Activated CD8-positive, alpha-beta memory T cell treated with anti-CD3 and anti-CD28 coated beads, Interleukin-2, amount 50 U/mL, for 1 hour (primary cell): Measurements from ENCODE around the gene PLA2G4F.
"Not testable (repeated sequence)": the region's sequence is repeated elsewhere in the genome, so short reads cannot be mapped to it uniquely, and the experiment has no call there.

Experiments
- DNase-seq: peaks from one replicate; pipeline ENCODE4 v3.0.0-alpha.2; 2020; ENCODE audit errors: extremely low read depth

Gene PLA2G4F

GRCh38 chr15:42100021-42100800 lies 56.2 kb downstream of the PLA2G4F start:
- DNase-seq: no peak

GRCh38 chr15:42097018-42097417 lies 59.4 kb downstream of the PLA2G4F start:
- DNase-seq: no peak

GRCh38 chr15:42094512-42094963 lies 61.9 kb downstream of the PLA2G4F start, which contains the start of gene PLA2G4D:
TSS of gene PLA2G4D (minus strand) at chr15:42094562. CDS start at chr15:42094459, 103 bp downstream.
- DNase-seq: no peak

- DNase-seq: no peak
These were observed 62.5 kb downstream of the PLA2G4F start for GRCh38 chr15:42093966-42094365.

- no peak for DNase-seq
These were observed 63.8 kb downstream of the PLA2G4F start for GRCh38 chr15:42092398-42093318.

- not testable (repeated sequence) for DNase-seq
These were observed 64.6 kb downstream of the PLA2G4F start for GRCh38 chr15:42091753-42092397.

GRCh38 chr15:42090781-42091180 lies 65.7 kb downstream of the PLA2G4F start:
- no peak for DNase-seq

- no peak for DNase-seq
These were observed 66.1 kb downstream of the PLA2G4F start for GRCh38 chr15:42090370-42090769.

GRCh38 chr15:42089942-42090341 lies 66.5 kb downstream of the PLA2G4F start:
- no peak for DNase-seq
